ENCODE data around the gene ALAD. TPM values are rescaled to one million over a fixed set of nuclear protein-coding genes. Genes with fewer than 3 reads are reported as not detected.
"Not testable (repeated sequence)": the region's sequence is repeated elsewhere in the genome, so short reads cannot be mapped to it uniquely, and the experiment has no call there.

Gene ALAD
- total RNA-seq, 4 donors from 2014 or later = 19.1 to 52.0 (median 33.5) TPM

DNA sequence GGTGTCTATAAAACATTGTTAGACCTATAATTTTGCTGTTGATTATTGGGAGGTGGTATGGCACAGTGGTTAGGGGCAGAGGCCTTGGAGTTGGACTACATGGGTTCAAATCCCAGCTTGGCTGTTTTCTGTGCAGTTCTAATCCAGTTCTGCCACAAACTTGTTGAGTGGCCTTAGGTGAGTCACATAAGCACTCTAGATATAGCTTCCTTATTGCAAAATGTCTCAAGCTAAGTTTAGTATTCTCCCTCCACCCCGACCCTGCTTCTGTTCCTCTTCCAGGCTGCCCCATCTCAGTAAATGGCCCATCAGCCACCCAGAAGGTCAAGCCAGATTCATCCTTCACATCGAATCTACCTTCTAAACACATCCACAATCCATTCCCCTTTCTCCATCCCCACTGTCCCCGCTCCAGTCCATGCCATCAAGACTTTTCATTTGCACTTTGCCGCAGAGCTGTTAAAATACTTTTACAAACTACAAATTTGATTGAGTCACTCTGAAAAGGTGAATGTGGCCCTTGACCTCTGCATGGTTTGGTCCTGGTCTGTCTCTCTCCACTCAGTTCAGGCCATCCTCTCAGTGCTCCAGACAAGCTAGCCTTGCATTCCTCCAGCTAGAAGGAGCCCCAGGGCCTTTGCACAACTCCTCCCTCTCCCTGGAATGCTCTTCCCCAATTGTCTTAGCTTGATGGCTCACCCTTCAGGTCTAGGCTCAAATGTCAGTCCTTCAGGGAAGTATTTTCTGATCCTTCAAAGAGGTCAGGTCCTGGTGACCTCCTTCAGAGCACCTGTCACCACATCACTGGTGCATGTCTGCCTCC lies 14.3 kb downstream of the ALAD start:
- TF ChIP-seq POLR2A (IDR thresholded peaks at IDR 0.05) = no peak
- TF ChIP-seq, protein P1, sequence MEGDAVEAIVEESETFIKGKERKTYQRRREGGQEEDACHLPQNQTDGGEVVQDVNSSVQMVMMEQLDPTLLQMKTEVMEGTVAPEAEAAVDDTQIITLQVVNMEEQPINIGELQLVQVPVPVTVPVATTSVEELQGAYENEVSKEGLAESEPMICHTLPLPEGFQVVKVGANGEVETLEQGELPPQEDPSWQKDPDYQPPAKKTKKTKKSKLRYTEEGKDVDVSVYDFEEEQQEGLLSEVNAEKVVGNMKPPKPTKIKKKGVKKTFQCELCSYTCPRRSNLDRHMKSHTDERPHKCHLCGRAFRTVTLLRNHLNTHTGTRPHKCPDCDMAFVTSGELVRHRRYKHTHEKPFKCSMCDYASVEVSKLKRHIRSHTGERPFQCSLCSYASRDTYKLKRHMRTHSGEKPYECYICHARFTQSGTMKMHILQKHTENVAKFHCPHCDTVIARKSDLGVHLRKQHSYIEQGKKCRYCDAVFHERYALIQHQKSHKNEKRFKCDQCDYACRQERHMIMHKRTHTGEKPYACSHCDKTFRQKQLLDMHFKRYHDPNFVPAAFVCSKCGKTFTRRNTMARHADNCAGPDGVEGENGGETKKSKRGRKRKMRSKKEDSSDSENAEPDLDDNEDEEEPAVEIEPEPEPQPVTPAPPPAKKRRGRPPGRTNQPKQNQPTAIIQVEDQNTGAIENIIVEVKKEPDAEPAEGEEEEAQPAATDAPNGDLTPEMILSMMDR (IDR thresholded peaks at IDR 0.05) = no peak
- peaks cover 0 to 34% (median 5%) of the 10 kb centered on the region in 3 donors for H3K4me1 ChIP-seq
- no peak for DNase-seq
- no peaks in the 10 kb centered on the region for H3K27me3 ChIP-seq
- peak overlapping the region; percentile 39 to 72 (median 60) for H3K27ac ChIP-seq
- H3K9me3 ChIP-seq = no peaks in the 10 kb centered on the region
- H3K36me3 ChIP-seq = peaks cover 34 to 60% (median 37%) of the 10 kb centered on the region in 3 donors
- 78 to 94% methylated on average over 4 of the region's 4 CpGs for WGBS, 2 donors
- intact Hi-C loops (cut with DNase I) = no loop called here
- no peak overlapping the region for H3K4me3 ChIP-seq

DNA sequence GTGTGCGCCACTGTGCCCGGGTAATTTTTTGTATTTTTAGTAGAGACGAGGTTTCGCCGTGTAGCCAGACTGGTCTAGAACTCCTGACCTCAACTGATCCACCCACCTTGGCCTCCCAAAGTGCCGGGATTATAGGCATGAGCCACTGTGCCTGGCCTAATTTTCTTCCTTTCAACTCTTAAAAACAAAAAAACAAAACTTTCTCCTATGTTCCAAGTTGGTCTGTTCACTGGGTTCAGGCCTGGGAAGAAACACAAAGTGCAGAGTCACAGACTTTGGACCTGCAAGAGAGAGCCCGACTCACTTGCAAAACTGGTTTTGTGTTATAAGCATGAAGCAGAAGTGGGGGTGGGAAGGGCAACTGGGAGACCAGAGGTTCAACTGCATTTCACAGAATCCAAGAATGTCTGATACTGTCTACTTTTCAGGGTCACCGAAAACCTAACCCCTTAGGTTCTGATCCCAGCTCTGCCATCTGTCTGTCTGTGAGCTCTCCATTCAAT lies 19.1 kb downstream of the ALAD start:
- no peak for DNase-seq
- H3K9me3 ChIP-seq = no peaks in the 10 kb centered on the region
- peaks cover 0 to 12% (median 0%) of the 10 kb centered on the region in 3 donors for H3K36me3 ChIP-seq
- WGBS, 2 donors = 31 to 74% methylated on average over 2 to 6 of the region's 8 CpGs
- no peak for TF ChIP-seq POLR2A (IDR thresholded peaks at IDR 0.05)
- TF ChIP-seq, protein P1 (IDR thresholded peaks at IDR 0.05) = no peak
- H3K27me3 ChIP-seq = no peaks in the 10 kb centered on the region
- intact Hi-C loops (cut with DNase I) = no loop called here
- H3K4me3 ChIP-seq = no peak overlapping the region
- H3K27ac ChIP-seq = peak overlapping the region; percentile 76 to 89 (median 87)
- H3K4me1 ChIP-seq = peaks cover 10 to 58% (median 14%) of the 10 kb centered on the region in 3 donors

DNA sequence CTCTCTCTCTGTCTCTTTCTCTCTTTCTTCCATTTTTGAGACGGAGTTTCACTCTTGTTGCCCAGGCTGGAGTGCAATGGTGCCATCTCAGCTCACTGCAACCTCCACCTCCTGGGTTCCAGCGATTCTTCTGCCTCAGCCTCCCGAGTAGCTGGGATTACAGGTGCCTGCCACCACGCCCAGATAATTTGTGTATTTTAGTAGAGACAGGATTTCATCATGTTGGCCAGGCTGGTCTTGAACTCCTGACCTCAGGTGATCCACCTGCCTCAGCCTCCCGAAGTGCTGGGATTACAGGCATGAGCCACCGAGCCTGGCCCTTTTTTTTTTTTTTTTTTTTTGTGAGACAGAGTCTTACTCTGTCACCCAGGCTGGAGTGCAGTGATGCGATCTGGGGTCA lies 19.6 kb downstream of the ALAD start:
- H3K4me3 ChIP-seq; DNase-seq; H3K9me3 ChIP-seq; intact Hi-C loops (cut with DNase I); H3K36me3 ChIP-seq; H3K27me3 ChIP-seq: not testable (repeated sequence)
- H3K4me1 ChIP-seq = peaks cover 10 to 57% (median 10%) of the 10 kb centered on the region in 3 donors
- WGBS, 2 donors = 80% methylated on average over 6 of the region's 7 CpGs; no CpG with 5 or more reads in 1 of the 2 donors
- H3K27ac ChIP-seq = peak overlapping the region; percentile 76 to 89 (median 87)

DNA sequence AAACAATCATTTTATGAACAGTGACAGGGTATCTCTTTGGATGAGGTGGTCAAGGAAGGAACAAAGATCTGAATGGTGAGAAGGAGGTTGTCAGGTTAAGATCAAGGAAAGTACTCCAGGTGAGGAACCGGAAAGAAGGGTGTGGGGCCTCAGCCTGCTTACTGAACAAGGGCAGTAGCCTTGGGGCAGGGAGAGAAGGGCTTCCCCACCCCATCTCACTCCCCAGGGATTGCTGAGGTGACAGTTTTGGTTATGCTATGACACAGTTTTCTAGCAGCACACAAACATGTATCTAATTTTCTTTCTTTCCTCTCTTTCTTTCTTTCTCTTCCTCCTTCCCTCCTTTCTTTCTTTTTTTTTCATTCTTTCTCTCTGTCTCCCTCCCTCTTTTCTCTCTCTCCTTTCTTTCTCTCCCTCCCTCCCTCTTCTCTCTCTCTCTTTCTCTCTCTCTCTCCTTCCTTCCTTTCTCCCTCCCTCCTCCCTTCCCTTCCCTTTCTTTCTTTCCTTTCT lies 20.2 kb downstream of the ALAD start:
- no peak overlapping the region for H3K4me3 ChIP-seq
- no peaks in the 10 kb centered on the region for H3K9me3 ChIP-seq
- TF ChIP-seq, protein P1 (IDR thresholded peaks at IDR 0.05) = no peak
- no peak for TF ChIP-seq POLR2A (IDR thresholded peaks at IDR 0.05)
- H3K36me3 ChIP-seq = peaks cover 0 to 2% (median 0%) of the 10 kb centered on the region in 3 donors
- H3K27ac ChIP-seq = peak overlapping the region; percentile 76 to 89 (median 87)
- 10 to 23% methylated on average over 1 of the region's 1 CpG for WGBS, 2 donors
- DNase-seq = no peak
- intact Hi-C loops (cut with DNase I) = no loop called here
- peaks cover 10 to 62% (median 14%) of the 10 kb centered on the region in 3 donors for H3K4me1 ChIP-seq
- H3K27me3 ChIP-seq = no peaks in the 10 kb centered on the region

DNA sequence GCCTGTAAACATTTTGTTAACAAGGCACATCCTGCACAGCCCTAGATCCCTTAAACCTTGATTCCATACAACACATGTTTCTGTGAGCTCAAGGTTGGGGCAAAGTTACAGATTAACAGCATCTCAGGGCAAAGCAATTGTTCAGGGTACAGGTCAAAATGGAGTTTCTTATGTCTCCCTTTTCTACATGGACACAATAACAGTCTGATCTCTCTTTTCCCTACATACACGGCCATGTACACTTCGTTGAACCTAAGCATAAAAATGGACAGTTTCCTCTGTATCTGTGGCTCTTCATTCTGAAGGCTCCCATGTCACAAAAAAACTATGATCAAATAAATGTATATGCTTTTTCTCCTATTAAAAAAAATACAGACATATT lies 21.3 kb downstream of the ALAD start:
- H3K27me3 ChIP-seq; H3K9me3 ChIP-seq; H3K4me3 ChIP-seq; intact Hi-C loops (cut with DNase I); H3K36me3 ChIP-seq; DNase-seq: not testable (repeated sequence)
- WGBS, 2 donors = 86 to 88% methylated on average over 2 of the region's 2 CpGs
- Histone ChIP-seq H3K4me1 (peaks cover 15 to 72% (median 21%) of the 10 kb centered on the region in 3 donors), H3K27ac (peak overlapping the region in 3 of 4 donors; percentile 85 to 89 (median 89))

DNA sequence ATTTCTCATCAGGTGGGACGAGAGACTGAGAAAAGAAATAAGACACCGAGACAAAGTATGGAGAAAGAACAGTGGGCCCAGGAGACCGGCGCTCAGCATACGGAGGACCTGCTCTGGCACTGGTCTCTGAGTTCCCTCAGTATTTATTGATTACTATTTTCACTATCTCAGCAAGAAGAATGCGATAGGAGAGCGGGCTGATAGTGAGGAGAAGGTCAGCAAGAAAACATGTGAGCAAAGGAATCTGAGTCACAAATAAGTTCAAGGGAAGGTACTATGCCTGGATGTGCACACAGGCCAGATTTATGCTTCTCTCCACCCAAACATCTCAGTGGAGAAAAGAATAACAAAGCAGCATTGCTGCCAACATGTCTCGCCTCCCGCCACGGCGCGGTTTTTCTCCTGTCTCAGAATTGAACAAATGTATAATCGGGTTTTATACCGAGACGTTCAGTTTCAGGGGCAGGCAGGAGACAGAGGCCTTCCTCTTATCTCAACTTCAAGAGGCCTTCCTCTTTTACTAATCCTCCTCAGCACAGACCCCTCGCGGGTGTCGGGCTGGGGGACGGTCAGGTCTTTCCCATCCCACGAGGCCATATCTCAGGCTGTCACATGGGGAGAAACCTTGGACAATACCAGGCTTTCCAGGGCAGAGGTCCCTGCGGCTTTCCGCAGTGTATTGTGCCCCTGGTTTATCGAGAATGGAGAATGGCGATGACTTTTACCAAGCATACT lies 21.8 kb downstream of the ALAD start:
- DNase-seq; H3K9me3 ChIP-seq; H3K4me3 ChIP-seq; intact Hi-C loops (cut with DNase I); H3K27me3 ChIP-seq: not testable (repeated sequence)
- WGBS, 2 donors = 76 to 79% methylated on average over 16 to 21 of the region's 24 CpGs
- H3K36me3 ChIP-seq = peaks cover 0 to 10% (median under 1%) of the 10 kb centered on the region in 3 donors
- H3K27ac ChIP-seq = peak overlapping the region in 1 of 4 donors; percentile 36
- peaks cover 17 to 72% (median 21%) of the 10 kb centered on the region in 3 donors for H3K4me1 ChIP-seq
